ENCODE results near the gene PLEKHG1. TPM values are rescaled to one million over a fixed set of nuclear protein-coding genes. Genes with fewer than 3 reads are reported as not detected.

PLEKHG1 gene
- total RNA-seq, 6 experiments from 2014 or later: 0.07 TPM; not detected in 5

- DNase-seq: no peak
- Mint-ChIP-seq H3K4me1 (ENCODE audit: low read depth) (no peaks in the 10 kb centered on the region), H3K27me3 (ENCODE audit: insufficient read depth) (peaks cover 8% of the 10 kb centered on the region; the same call in 1 of the 2 replicates), H3K36me3 (ENCODE audit: low read depth) (no peaks in the 10 kb centered on the region), H3K9me3 (no peaks in the 10 kb centered on the region), H3K27ac (no peak overlapping the region), H3K4me3 (no peak overlapping the region)
- TF ChIP-seq CTCF (IDR thresholded peaks at IDR 0.05): no peak
Observed at GRCh38 chr6:150606647-150607328, 7.1 kb downstream of the PLEKHG1 start.

DNA sequence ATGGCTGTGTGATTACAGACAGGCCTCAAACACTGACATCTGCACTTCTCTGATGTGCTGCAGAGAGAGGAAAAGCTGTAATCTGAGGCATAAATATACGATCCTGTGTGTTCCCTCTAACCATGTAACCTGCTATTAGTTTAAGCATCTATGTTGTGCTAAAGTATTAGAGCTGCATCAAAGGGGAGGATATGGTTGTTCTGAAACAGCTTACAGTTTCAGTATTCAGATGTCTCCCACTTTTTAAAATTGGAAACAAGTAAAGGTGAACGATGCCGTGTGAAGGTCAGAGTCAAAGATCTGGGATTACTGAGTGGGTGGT is 7.6 kb downstream of the PLEKHG1 start:
- no peaks in the 10 kb centered on the region for H3K4me1 Mint-ChIP-seq (ENCODE audit: low read depth)
- peaks cover 8% of the 10 kb centered on the region; the same call in 1 of the 2 replicates for H3K27me3 Mint-ChIP-seq (ENCODE audit: insufficient read depth)
- DNase-seq: no peak
- no peak overlapping the region for H3K27ac Mint-ChIP-seq
- no peak for TF ChIP-seq CTCF (IDR thresholded peaks at IDR 0.05)
- H3K36me3 Mint-ChIP-seq (ENCODE audit: low read depth): no peaks in the 10 kb centered on the region
- H3K4me3 Mint-ChIP-seq: no peak overlapping the region
- H3K9me3 Mint-ChIP-seq: no peaks in the 10 kb centered on the region

DNA sequence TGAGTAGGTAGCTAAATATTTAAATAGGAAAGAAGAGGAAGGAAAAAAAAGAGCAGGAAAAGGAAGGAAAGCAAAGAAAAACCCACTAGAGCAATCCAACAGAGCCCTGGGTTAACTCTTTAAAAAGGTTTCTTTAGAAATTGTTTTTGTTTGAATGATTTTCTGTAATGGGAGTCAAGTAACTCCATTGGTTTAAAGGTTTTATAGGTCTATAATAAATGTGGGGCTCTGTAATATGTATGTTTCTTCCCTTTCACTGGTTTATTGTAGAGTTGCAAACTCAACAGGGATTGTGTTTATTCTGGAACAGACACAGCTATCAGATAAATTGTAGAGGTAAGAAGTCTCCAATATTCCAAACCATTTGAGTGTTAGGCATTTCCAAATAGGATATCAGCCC is 10.9 kb downstream of the PLEKHG1 start:
- TF ChIP-seq CTCF (IDR thresholded peaks at IDR 0.05): no peak
- peaks cover 13% of the 10 kb centered on the region; the same call in 1 of the 2 replicates for H3K27me3 Mint-ChIP-seq (ENCODE audit: insufficient read depth)
- no peak overlapping the region for H3K4me3 Mint-ChIP-seq
- H3K4me1 Mint-ChIP-seq (ENCODE audit: low read depth): no peaks in the 10 kb centered on the region
- H3K27ac Mint-ChIP-seq: no peak overlapping the region
- H3K9me3 Mint-ChIP-seq: no peaks in the 10 kb centered on the region
- no peaks in the 10 kb centered on the region for H3K36me3 Mint-ChIP-seq (ENCODE audit: low read depth)
- DNase-seq: no peak

- no peak overlapping the region for H3K27ac Mint-ChIP-seq
- H3K36me3 Mint-ChIP-seq (ENCODE audit: low read depth): no peaks in the 10 kb centered on the region
- no peak for TF ChIP-seq CTCF (IDR thresholded peaks at IDR 0.05)
- DNase-seq: no peak
- peaks cover 9% of the 10 kb centered on the region; the same call in 1 of the 2 replicates for H3K27me3 Mint-ChIP-seq (ENCODE audit: insufficient read depth)
- no peaks in the 10 kb centered on the region for H3K9me3 Mint-ChIP-seq
- H3K4me1 Mint-ChIP-seq (ENCODE audit: low read depth): no peaks in the 10 kb centered on the region
- H3K4me3 Mint-ChIP-seq: no peak overlapping the region
Observed at GRCh38 chr6:150613269-150613668, 13.6 kb downstream of the PLEKHG1 start.

- Mint-ChIP-seq H3K36me3 (ENCODE audit: low read depth) (no peaks in the 10 kb centered on the region), H3K4me3 (no peak overlapping the region), H3K27me3 (ENCODE audit: insufficient read depth) (peaks cover 5% of the 10 kb centered on the region; the same call in 1 of the 2 replicates), H3K4me1 (ENCODE audit: low read depth) (no peaks in the 10 kb centered on the region), H3K9me3 (no peaks in the 10 kb centered on the region), H3K27ac (no peak overlapping the region)
- TF ChIP-seq CTCF (IDR thresholded peaks at IDR 0.05): no peak
- no peak for DNase-seq
Observed at GRCh38 chr6:150615967-150616366, 16.3 kb downstream of the PLEKHG1 start.

All from HFFc6 (cell line).